K562 (cell line): ENCODE measurements around the gene TAF11L13. TPM values are rescaled to one million over a fixed set of nuclear protein-coding genes. Genes with fewer than 3 reads are reported as not detected.

ENCODE experiments used
- ATAC-seq: fragments of 200-7000 bp; cut with Tn5 transposase; 3 replicates; pipeline ENCODE4 v1.9.1; 2020; ENCODE audit warnings: moderate library complexity
- BruUV-seq: library from RNA; stranded (reverse); fragments of 400-500 nt; replicated peaks from 2 replicates; lab custom pipeline; 2021; lab: Mats Ljungman, UMichigan
- CTCF ChIA-PET: fragments of 300-600 bp; formaldehyde crosslinking; extraction: SDS; loops from one replicate; lab custom pipeline; 2021; ENCODE audit warnings: low intra/inter-chr PET ratio; lab: Yijun Ruan, JAX
- POLR2A ChIA-PET: fragments of 300-600, 350-650 bp; sonication (Branson Sonifier 250); formaldehyde crosslinking; extraction: SDS; loops from one replicate; lab custom pipeline; 2021; ENCODE audit warnings: antibody characterized with exemption, inconsistent platforms; lab: Yijun Ruan, JAX
- DNase-seq, 4 experiments: peaks; one replicate each; pipeline versions ENCODE4 v3.0.0 to v3.0.0-alpha.2; 2011 to 2018; ENCODE audit warnings: low spot score in 3 of 4, mixed read lengths in 3 of 4; ENCODE audit errors: extremely low read depth in 1 of 4
- FAIRE-seq: peaks from 2 replicates; lab custom pipeline; 2011; peaks lifted over from hg19 to GRCh38; lab: Jason Lieb, UNC
- H2AFZ ChIP-seq: 2 replicates; pipeline ENCODE4 v1.6.0; 2011; ENCODE audit warnings: low read depth, low read length, control low read depth, inconsistent platforms
- H3K27ac ChIP-seq: fragments of 200-600 bp; 3 replicates; pipeline ENCODE4 v1.8.0; 2011; ENCODE audit warnings: low read depth, mild to moderate bottlenecking, control low read depth, inconsistent platforms, low read length, moderate library complexity, mixed read lengths; ENCODE audit errors: extremely low read depth
- H3K27me3 ChIP-seq, 2 experiments: fragments of 300-600 bp in 1 of 2; 2 replicates in 1 of 2; 3 replicates in 1 of 2; pipeline versions ENCODE4 v1.6.0 to v1.8.0; 2011; ENCODE audit warnings: inconsistent platforms in 2 of 2, low read length in 2 of 2, mild to moderate bottlenecking in 1 of 2, mixed read lengths in 1 of 2, moderate library complexity in 1 of 2; ENCODE audit not compliant: control insufficient read depth in 2 of 2, insufficient read depth in 2 of 2
- H3K36me3 ChIP-seq: fragments of 300-600 bp; 3 replicates; pipeline ENCODE4 v1.8.0; 2011; ENCODE audit warnings: mild to moderate bottlenecking, low read length, inconsistent platforms; ENCODE audit not compliant: control insufficient read depth, insufficient read depth
- H3K4me1 ChIP-seq, 2 experiments: fragments of 200-600 bp in 1 of 2; replicated peaks in 1 of 2; 2 replicates in 1 of 2; 3 replicates in 1 of 2; pipeline versions ENCODE4 v1.5.1 to v1.8.0; 2011; ENCODE audit warnings: inconsistent platforms in 2 of 2, low read length in 2 of 2, mild to moderate bottlenecking in 1 of 2, mixed read lengths in 1 of 2, moderate library complexity in 1 of 2; ENCODE audit not compliant: control insufficient read depth in 2 of 2, insufficient read depth in 2 of 2
- H3K4me2 ChIP-seq: 2 replicates; pipeline ENCODE4 v1.6.1; 2011; ENCODE audit warnings: low read length, control low read depth, inconsistent platforms, mixed read lengths; ENCODE audit not compliant: insufficient read depth
- H3K4me3 ChIP-seq: fragments of 200-600 bp; sonication (generic), shearing (Covaris generic); 2 replicates; pipeline ENCODE4 v1.5.1; 2016; ENCODE audit warnings: control low read depth, inconsistent platforms
- H3K79me2 ChIP-seq: fragments of 200-600 bp; 3 replicates; pipeline ENCODE4 v1.8.0; 2011; ENCODE audit warnings: low read length, inconsistent platforms; ENCODE audit not compliant: control insufficient read depth, insufficient read depth
- H3K9ac ChIP-seq, 2 experiments: 2 replicates each; pipeline versions ENCODE4 v1.6.0 to v1.6.1; 2011; ENCODE audit warnings: low read depth in 2 of 2, low read length in 2 of 2, control low read depth in 1 of 2, inconsistent platforms in 1 of 2, mild to moderate bottlenecking in 1 of 2, mixed read lengths in 1 of 2; ENCODE audit not compliant: insufficient read depth in 1 of 2
- H3K9me1 ChIP-seq: one replicate; pipeline ENCODE4 v1.6.0; 2011; ENCODE audit warnings: inconsistent platforms, mild to moderate bottlenecking, low read length, moderate library complexity; ENCODE audit not compliant: control insufficient read depth, insufficient read depth
- H3K9me3 ChIP-seq: replicated peaks from 2 replicates; pipeline ENCODE4 v1.5.1; 2011; ENCODE audit warnings: low read depth, low read length, inconsistent platforms; ENCODE audit not compliant: control insufficient read depth, insufficient read depth
- H4K20me1 ChIP-seq: replicated peaks from 2 replicates; pipeline ENCODE4 v1.6.1; 2011; ENCODE audit warnings: low read length, inconsistent platforms, mixed read lengths; ENCODE audit not compliant: control insufficient read depth, insufficient read depth
- ELF4 ChIP-seq: fragments of 450-650 bp; formaldehyde crosslinking; IDR thresholded peaks from 2 replicates; pipeline ENCODE4 v1.4.0; 2022; ENCODE audit warnings: missing genetic modification characterization
- ETV6 ChIP-seq, 3 experiments: fragments of 150-350 bp in 1 of 3; sonication (generic) in 1 of 3; formaldehyde crosslinking in 1 of 3; IDR thresholded peaks; 2 replicates each; pipeline versions ENCODE4 v1.6.1 to v1.8.0; 2014 to 2022; ENCODE audit warnings: borderline replicate concordance in 2 of 3, low read depth in 2 of 3, antibody characterized with exemption in 1 of 3, low read length in 1 of 3, mild to moderate bottlenecking in 1 of 3, missing genetic modification reagents in 1 of 3
- JUNB ChIP-seq: fragments of 450-650 bp; formaldehyde crosslinking; conservative IDR thresholded peaks from 2 replicates; pipeline ENCODE4 v1.4.0; 2020; ENCODE audit warnings: mild to moderate bottlenecking
- KAT2B ChIP-seq: IDR thresholded peaks from one replicate; pipeline ENCODE4 v1.6.1; 2012; ENCODE audit warnings: low read depth, mild to moderate bottlenecking, control low read depth, inconsistent platforms, low read length, moderate library complexity
- RBM39 ChIP-seq: fragments of 200-400 bp; formaldehyde crosslinking; optimal IDR thresholded peaks from 2 replicates; pipeline ENCODE3; 2018; ENCODE audit warnings: low read depth, low read length
- SMARCE1 ChIP-seq: fragments of 450-650 bp; IDR thresholded peaks from 2 replicates; pipeline ENCODE4 v1.7.1; 2016; ENCODE audit warnings: mild to moderate bottlenecking
- SNRNP70 ChIP-seq: fragments of 200-400 bp; formaldehyde crosslinking; optimal IDR thresholded peaks from 2 replicates; pipeline ENCODE3; 2017; ENCODE audit warnings: low read depth, low read length
- WGBS: fragments of 100-300 bp; shearing (Covaris generic); methylation state at CpG from one replicate; pipeline ENCODE4 v1.1.6; 2016; ENCODE audit warnings: low coverage, mixed read lengths; ENCODE audit not compliant: insufficient coverage; ENCODE audit errors: missing lambda C conversion rate; 5-methylcytosine and 5-hydroxymethylcytosine counted together
- in situ Hi-C: fragments of 300-500 bp; cut with MboI; formaldehyde crosslinking; loops from 4 replicates; pipeline ENCODE4 v1.15.0; 2018; ENCODE audit warnings: inconsistent platforms, mixed read lengths
- intact Hi-C: fragments of 100-400 bp; cut with micrococcal nuclease; formaldehyde crosslinking; loops from 2 replicates; pipeline ENCODE4 v1.14.2; 2022
- polyA plus RNA-seq, 8 experiments: library from polyadenylated mRNA; depleted of rRNA in 4 of 8; stranded (reverse) in 5 of 8; unstranded in 3 of 8; fragments of >200 nt; fragmentation: Nextera tagmentation in 2 of 8; fragmentation: Illumina TruSeq in 1 of 8; extraction: Ambion mirVana in 2 of 8; extraction: Trizol in 1 of 8; gene quantifications; 2 replicates each; pipeline versions ENCODE4 v1.2.1 to v1.2.3, GENCODE V29; 2011 to 2014; ENCODE audit warnings: inconsistent platforms in 1 of 8, missing spikeins in 1 of 8
- total RNA-seq, 7 experiments: library from RNA; depleted of rRNA in 6 of 7; stranded (reverse); fragments of >200 nt in 6 of 7; fragmentation: Illumina TruSeq in 2 of 7; extraction: Trizol in 2 of 7; gene quantifications; 2 replicates each; pipeline versions ENCODE4 v1.2.1 to v1.2.3, GENCODE V29; 2011 to 2021; ENCODE audit warnings: low replicate concordance in 1 of 7
- TF ChIP-seq, protein P1 (sequence below), 2 experiments: fragments of 450-650 bp; IDR thresholded peaks; 2 replicates each; pipeline ENCODE4 v1.6.1; 2016; ENCODE audit warnings: mild to moderate bottlenecking in 2 of 2, borderline replicate concordance in 1 of 2, low read depth in 1 of 2, moderate library complexity in 1 of 2
- TF ChIP-seq, protein P2 (sequence below): fragments of 250-450 bp; sonication (Bioruptor Pico); IDR thresholded peaks from 2 replicates; pipeline ENCODE4 v1.8.0; 2022; ENCODE audit warnings: moderate library complexity, mild to moderate bottlenecking, inconsistent platforms
- TF ChIP-seq, protein P3 (sequence below): fragments of 250-450 bp; sonication (Bioruptor Pico); IDR thresholded peaks from 2 replicates; pipeline ENCODE4 v1.5.0; 2021

Gene TAF11L13
- total and polyA plus RNA-seq, 9 of the 15 experiments (the other 6 are each of a cell fraction or from before 2014, with no cell fraction given) = not detected

DNA sequence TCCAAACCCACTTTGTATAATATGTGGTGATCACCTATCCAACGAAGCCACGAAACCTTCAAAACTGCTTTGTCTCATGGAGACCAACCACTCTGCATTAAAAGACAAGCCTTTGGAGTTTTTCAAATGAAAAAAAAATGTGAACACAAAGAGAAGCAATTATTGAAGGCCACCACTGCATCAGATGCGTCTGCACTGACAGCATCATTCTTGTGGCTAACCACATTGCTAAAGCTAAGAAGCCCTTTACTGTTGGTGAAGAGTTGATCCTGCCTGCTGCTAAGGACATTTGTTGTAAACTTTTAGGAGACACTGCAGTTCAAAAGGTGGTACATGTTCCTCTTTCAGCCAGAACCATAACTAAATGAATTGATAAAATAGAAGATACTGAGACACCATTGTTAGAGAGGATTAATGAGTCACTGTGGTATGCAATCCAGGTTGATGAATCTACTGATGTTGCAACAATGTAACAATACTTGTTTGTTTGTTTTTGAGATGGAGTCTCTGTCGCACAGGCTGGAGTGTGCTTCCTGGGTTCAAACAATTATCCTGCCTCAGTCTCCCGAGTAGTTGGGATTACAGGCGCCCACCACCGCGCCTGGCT lies 47.8 kb downstream of the TAF11L13 start:
- H2AFZ ChIP-seq = no peak overlapping the region
- no peak overlapping the region for H3K4me3 ChIP-seq
- WGBS = under 1% methylated on average over 8 of the region's 8 CpGs
- H3K9me3 ChIP-seq = no peaks in the 10 kb centered on the region
- H3K36me3 ChIP-seq = no peaks in the 10 kb centered on the region
- H3K9ac ChIP-seq = no peak overlapping the region
- no peak overlapping the region for H3K4me2 ChIP-seq
- BruUV-seq = no TSS peak
- no peak overlapping the region for H3K27ac ChIP-seq
- in situ Hi-C loops (no loop called here), intact Hi-C loops (no loop called here)
- DNase-seq (no peak), FAIRE-seq (no peak), ATAC-seq (no peak)
- H3K4me1 ChIP-seq = no peaks in the 10 kb centered on the region
- no peaks in the 10 kb centered on the region for H3K27me3 ChIP-seq
- CTCF ChIA-PET = no interaction called here
- H3K9me1 ChIP-seq = no peaks in the 10 kb centered on the region
- H3K79me2 ChIP-seq = no peaks in the 10 kb centered on the region
- no peaks in the 10 kb centered on the region for H4K20me1 ChIP-seq
- POLR2A ChIA-PET = interaction anchor here (1.1 kb wide), 1 partner anchor 9 kb away, joined by 3 read pairs; no protein-coding TSS in a partner anchor
- TF ChIP-seq ETV6 (IDR thresholded peaks at IDR 0.05; ENCODE audit: borderline replicate concordance in 1 of 2, low read depth in 2 of 2, low read length in 1 of 2) (no peak), ETV6 (CRISPR knock-in tag; IDR thresholded peaks at IDR 0.05; ENCODE audit: borderline replicate concordance) (no peak), JUNB (CRISPR knock-in tag) (no peak), RBM39 (no peak), ELF4 (CRISPR knock-in tag) (no peak), KAT2B (no peak), SNRNP70 (no peak), SMARCE1 (no peak)
- TF ChIP-seq, protein P1, sequence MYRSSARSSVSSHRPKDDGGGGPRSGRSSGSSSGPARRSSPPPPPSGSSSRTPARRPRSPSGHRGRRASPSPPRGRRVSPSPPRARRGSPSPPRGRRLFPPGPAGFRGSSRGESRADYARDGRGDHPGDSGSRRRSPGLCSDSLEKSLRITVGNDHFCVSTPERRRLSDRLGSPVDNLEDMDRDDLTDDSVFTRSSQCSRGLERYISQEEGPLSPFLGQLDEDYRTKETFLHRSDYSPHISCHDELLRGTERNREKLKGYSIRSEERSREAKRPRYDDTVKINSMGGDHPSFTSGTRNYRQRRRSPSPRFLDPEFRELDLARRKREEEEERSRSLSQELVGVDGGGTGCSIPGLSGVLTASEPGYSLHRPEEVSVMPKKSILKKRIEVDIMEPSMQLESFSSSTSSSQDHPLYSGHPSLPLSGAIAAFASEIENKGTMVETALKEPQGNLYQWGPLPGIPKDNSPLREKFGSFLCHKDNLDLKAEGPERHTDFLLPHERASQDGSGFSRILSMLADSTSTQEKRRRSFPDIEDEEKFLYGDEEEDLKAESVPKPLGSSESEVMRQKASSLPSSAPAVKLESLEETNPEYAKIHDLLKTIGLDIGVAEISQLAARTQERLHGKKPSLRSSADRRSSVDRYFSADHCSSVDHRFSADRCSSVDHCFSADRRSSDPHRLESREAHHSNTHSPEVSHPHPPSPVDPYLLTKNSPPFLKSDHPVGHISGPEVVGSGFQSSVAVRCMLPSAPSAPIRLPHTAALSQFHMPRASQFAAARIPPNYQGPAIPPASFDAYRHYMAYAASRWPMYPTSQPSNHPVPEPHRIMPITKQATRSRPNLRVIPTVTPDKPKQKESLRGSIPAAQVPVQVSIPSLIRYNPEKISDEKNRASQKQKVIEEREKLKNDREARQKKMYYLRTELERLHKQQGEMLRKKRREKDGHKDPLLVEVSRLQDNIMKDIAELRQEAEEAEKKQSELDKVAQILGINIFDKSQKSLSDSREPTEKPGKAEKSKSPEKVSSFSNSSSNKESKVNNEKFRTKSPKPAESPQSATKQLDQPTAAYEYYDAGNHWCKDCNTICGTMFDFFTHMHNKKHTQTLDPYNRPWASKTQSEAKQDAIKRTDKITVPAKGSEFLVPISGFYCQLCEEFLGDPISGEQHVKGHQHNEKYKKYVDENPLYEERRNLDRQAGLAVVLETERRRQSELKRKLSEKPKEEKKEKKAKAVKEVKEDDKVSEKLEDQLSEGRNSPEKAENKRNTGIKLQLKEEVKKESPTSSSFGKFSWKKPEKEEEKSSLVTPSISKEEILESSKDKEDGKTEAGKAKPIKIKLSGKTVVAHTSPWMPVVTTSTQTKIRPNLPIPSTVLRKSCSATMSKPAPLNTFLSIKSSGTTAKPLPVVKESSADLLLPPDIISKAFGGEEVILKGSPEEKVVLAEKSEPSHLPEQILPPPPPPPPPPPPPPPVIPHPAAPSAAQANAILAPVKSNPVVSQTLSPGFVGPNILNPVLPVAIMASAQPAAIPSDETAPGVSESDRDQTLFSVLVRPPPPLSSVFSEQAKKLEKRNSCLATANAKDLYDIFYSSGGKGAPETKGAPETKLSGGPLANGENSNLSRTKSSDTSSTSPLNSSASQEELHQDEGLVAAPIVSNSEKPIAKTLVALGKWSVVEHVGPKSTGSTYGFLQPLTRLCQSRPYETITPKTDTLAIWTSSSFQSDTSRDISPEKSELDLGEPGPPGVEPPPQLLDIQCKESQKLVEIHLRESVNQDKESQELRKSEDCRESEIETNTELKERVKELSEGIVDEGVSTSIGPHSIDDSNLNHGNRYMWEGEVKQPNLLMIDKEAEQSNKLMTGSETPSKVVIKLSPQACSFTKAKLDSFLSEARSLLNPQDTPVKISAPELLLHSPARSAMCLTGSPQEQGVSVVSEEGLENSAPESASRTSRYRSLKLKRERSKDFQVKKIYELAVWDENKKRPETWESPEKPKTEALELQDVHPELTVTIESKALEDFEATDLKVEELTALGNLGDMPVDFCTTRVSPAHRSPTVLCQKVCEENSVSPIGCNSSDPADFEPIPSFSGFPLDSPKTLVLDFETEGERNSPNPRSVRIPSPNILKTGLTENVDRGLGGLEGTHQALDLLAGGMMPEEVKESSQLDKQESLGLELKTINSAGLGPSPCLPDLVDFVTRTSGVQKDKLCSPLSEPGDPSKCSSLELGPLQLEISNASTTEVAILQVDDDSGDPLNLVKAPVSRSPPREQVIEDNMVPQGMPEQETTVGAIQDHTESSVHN (IDR thresholded peaks at IDR 0.05; ENCODE audit: borderline replicate concordance in 1 of 2, low read depth in 1 of 2) = no peak
- TF ChIP-seq, protein P2, sequence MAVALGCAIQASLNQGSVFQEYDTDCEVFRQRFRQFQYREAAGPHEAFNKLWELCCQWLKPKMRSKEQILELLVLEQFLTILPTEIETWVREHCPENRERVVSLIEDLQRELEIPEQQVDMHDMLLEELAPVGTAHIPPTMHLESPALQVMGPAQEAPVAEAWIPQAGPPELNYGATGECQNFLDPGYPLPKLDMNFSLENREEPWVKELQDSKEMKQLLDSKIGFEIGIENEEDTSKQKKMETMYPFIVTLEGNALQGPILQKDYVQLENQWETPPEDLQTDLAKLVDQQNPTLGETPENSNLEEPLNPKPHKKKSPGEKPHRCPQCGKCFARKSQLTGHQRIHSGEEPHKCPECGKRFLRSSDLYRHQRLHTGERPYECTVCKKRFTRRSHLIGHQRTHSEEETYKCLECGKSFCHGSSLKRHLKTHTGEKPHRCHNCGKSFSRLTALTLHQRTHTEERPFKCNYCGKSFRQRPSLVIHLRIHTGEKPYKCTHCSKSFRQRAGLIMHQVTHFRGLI (CRISPR knock-in tag) = no peak
- TF ChIP-seq, protein P3, sequence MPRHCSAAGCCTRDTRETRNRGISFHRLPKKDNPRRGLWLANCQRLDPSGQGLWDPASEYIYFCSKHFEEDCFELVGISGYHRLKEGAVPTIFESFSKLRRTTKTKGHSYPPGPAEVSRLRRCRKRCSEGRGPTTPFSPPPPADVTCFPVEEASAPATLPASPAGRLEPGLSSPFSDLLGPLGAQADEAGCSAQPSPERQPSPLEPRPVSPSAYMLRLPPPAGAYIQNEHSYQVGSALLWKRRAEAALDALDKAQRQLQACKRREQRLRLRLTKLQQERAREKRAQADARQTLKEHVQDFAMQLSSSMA (CRISPR knock-in tag) = no peak
